ENCODE measurements around the gene ARHGAP21.

Gene ARHGAP21

DNA sequence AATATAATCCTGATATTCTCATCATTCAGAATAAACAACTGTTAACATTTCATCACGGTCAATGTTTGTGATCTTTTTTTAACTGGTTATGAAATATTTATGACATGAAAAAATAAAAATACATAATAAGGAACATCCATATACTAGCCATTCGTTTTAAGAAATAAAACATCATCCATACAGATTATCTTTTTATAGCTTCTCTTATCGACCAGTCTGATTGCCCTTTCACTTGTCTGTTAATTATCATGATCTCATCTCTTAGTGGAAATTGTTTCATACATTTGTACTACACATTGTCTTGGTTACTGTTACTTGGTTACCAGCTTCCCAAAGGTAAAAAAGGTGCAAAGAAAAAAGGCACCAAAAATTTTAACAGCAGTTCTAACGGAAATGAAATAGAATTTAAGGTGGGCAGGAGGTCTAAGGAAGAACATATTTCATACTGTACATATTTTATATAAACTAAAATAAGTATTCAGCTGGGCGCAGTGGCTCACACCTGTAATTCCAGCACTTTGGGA lies 8.4 kb downstream of the ARHGAP21 start:
- DNase-seq (ENCODE audit: low spot score) = no peak
- TF ChIP-seq CTCF (conservative IDR thresholded peaks at IDR 0.05; ENCODE audit: low read depth) = no peak
- ChIA-PET CTCF (interaction anchor here (0.5 to 0.7 kb wide), 2 partner anchors 40 to 274 kb away, joined by 3 to 4 read pairs; no protein-coding TSS in a partner anchor), POLR2A (ENCODE audit: low non-redundant PET) (no interaction called here)
- no peak overlapping the region for H3K27ac ChIP-seq

GRCh38 chr10:24713086-24713485 lies 10.6 kb downstream of the ARHGAP21 start:
- POLR2A ChIA-PET (ENCODE audit: low non-redundant PET) = no interaction called here
- H3K27ac ChIP-seq = no peak overlapping the region
- no peak for TF ChIP-seq CTCF (conservative IDR thresholded peaks at IDR 0.05; ENCODE audit: low read depth)
- no peak for DNase-seq (ENCODE audit: low spot score)
- CTCF ChIA-PET = interaction anchor here (0.5 kb wide), 1 partner anchor 88 kb away, joined by 4 read pairs; no protein-coding TSS in a partner anchor

- DNase-seq (ENCODE audit: low spot score) = no peak
- POLR2A ChIA-PET (ENCODE audit: low non-redundant PET) = no interaction called here
- no peak for TF ChIP-seq CTCF (conservative IDR thresholded peaks at IDR 0.05; ENCODE audit: low read depth)
- H3K27ac ChIP-seq = no peak overlapping the region
- CTCF ChIA-PET = no interaction called here
Measured at GRCh38 chr10:24711465-24711864, 12.2 kb downstream of the ARHGAP21 start.

- ChIA-PET CTCF (no interaction called here), POLR2A (ENCODE audit: low non-redundant PET) (no interaction called here)
- TF ChIP-seq CTCF (conservative IDR thresholded peaks at IDR 0.05; ENCODE audit: low read depth) = no peak
- DNase-seq (ENCODE audit: low spot score) = no peak
- H3K27ac ChIP-seq = no peak overlapping the region
Measured at GRCh38 chr10:24708081-24708480, 15.6 kb downstream of the ARHGAP21 start.

DNA sequence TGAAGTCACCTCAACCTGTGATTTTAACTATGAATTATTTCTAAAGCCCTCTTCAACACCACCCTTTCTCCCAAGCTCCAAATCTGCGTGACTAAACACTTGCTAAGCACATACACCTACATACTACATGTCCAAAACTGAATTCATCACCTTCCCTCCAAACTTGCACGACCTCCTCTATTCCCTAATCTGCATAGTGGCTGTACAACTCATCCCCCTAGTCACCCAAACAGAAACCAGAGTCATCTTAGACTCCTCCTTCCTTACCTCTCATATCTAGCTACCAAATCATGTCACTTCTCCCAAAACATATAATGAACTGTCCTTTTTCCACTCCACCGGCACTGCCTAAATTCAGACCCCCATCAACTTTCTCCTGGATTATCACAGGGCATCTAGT lies 16.2 kb downstream of the ARHGAP21 start:
- no peak for TF ChIP-seq CTCF (conservative IDR thresholded peaks at IDR 0.05; ENCODE audit: low read depth)
- H3K27ac ChIP-seq = no peak overlapping the region
- ChIA-PET POLR2A (ENCODE audit: low non-redundant PET) (no interaction called here), CTCF (no interaction called here)
- no peak for DNase-seq (ENCODE audit: low spot score)

- TF ChIP-seq CTCF (conservative IDR thresholded peaks at IDR 0.05; ENCODE audit: low read depth) = no peak
- POLR2A ChIA-PET (ENCODE audit: low non-redundant PET) = no interaction called here
- CTCF ChIA-PET = interaction anchor here (0.7 to 1.2 kb wide), 2 partner anchors 38 to 89 kb away, joined by 3 read pairs; no protein-coding TSS in a partner anchor
- peak; percentile 79 for DNase-seq (ENCODE audit: low spot score)
- H3K27ac ChIP-seq = no peak overlapping the region
Measured at GRCh38 chr10:24706479-24707118, 17.1 kb downstream of the ARHGAP21 start.

Measured in RWPE1 (cell line).